GM06990 (cell line): Measurements from ENCODE around the gene ATP6V0B.

Experiments used
- DNase-seq: peaks from one replicate; pipeline ENCODE4 v3.0.0-alpha.2; 2011; ENCODE audit not compliant: insufficient read length; ENCODE audit errors: extremely low read depth
- H3K27me3 ChIP-seq: replicated peaks from 2 replicates; pipeline ENCODE4 v1.6.0; 2011; ENCODE audit warnings: low read length; ENCODE audit not compliant: control insufficient read depth, insufficient read depth
- H3K36me3 ChIP-seq: 2 replicates; pipeline ENCODE4 v1.5.1; 2011; ENCODE audit warnings: low read length; ENCODE audit not compliant: control insufficient read depth, insufficient read depth
- H3K4me3 ChIP-seq: replicated peaks from 2 replicates; pipeline ENCODE4 v1.5.1; 2011; ENCODE audit warnings: low read depth, mild to moderate bottlenecking, control low read depth, low read length
- TF ChIP-seq, protein P1 (sequence below): IDR thresholded peaks from 2 replicates; pipeline ENCODE4 v1.5.1; 2011; ENCODE audit warnings: low read length, control low read depth, mild to moderate bottlenecking, inconsistent platforms; ENCODE audit not compliant: insufficient read depth, poor library complexity, severe bottlenecking

The ATP6V0B gene

DNA sequence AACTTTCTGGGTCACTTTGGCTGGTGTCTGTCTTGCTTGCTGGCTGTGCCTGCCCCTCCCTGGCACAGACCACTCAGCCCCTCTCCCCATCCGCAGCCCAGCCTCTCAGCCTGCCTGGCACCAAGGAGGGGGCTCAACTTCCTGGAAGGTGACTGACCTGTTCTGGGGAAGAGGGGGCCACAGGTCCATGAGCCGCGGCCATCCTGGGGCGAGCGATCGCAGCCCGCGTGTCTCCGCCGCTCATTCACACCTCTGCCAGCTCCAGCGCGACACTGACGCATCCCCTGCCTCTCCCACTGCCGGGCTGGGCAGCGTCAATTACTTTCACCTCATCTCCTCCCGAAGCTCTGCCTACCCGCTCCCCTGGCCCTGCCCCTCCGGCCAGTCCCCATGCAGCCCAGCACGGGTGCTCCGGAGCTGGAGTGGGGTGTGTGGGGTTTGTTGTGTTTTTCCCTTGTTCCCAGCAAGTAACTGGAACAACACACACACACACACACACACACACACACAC lies 42.2 kb downstream of the ATP6V0B start:
- H3K36me3 ChIP-seq = no peaks in the 10 kb centered on the region
- H3K27me3 ChIP-seq = no peaks in the 10 kb centered on the region; the same call in 1 of the 2 replicates
- DNase-seq = no peak
- no peak overlapping the region for H3K4me3 ChIP-seq
- TF ChIP-seq, protein P1, sequence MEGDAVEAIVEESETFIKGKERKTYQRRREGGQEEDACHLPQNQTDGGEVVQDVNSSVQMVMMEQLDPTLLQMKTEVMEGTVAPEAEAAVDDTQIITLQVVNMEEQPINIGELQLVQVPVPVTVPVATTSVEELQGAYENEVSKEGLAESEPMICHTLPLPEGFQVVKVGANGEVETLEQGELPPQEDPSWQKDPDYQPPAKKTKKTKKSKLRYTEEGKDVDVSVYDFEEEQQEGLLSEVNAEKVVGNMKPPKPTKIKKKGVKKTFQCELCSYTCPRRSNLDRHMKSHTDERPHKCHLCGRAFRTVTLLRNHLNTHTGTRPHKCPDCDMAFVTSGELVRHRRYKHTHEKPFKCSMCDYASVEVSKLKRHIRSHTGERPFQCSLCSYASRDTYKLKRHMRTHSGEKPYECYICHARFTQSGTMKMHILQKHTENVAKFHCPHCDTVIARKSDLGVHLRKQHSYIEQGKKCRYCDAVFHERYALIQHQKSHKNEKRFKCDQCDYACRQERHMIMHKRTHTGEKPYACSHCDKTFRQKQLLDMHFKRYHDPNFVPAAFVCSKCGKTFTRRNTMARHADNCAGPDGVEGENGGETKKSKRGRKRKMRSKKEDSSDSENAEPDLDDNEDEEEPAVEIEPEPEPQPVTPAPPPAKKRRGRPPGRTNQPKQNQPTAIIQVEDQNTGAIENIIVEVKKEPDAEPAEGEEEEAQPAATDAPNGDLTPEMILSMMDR = no peak

DNA sequence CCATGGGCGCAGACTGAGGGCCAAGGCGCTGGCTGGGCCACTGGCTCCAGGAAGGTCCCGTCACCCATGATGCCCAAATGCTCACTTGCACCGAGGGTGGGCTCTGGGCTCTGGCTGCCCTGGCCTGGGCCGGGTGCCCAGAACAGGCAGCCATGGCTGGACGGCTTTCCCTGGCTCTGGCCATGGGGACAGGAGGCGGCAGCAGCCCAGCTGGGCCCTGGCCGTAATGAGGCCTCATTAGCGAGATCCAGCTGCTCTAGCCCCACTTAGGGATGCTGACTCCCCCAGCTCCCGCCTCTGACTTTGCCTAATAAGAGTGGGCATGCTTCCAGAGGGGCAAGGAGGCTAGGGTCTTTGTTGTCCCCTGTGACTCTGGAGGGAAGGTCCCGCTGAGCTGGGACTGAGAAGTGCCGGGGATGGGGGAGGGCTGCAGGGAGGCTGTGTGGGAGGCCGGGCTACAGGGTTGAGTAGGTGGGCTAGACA lies 44.7 kb downstream of the ATP6V0B start:
- no peak for DNase-seq
- H3K36me3 ChIP-seq = no peaks in the 10 kb centered on the region
- TF ChIP-seq, protein P1 = no peak
- H3K27me3 ChIP-seq = no peaks in the 10 kb centered on the region; the same call in 1 of the 2 replicates
- no peak overlapping the region for H3K4me3 ChIP-seq

DNA sequence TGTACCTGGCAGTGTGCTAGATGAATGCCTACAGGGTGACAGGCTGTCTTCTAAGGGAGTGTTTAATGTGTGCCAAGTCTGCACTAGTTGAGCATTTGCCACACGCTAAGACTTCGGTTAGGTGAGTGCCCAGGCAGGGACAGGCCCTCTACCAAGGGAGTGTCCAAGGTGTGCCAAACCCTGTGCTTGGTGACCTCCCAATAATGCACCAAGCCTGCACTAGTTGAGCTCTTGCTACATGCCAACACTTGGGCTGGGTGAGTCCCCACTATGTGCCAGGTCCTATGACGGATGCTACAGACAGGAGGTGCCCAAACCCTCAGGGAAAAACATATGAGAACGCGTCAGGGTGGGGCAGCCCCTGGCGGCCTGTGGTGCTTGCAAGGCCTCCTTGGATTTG lies 45.7 kb downstream of the ATP6V0B start:
- H3K36me3 ChIP-seq = no peaks in the 10 kb centered on the region

DNA sequence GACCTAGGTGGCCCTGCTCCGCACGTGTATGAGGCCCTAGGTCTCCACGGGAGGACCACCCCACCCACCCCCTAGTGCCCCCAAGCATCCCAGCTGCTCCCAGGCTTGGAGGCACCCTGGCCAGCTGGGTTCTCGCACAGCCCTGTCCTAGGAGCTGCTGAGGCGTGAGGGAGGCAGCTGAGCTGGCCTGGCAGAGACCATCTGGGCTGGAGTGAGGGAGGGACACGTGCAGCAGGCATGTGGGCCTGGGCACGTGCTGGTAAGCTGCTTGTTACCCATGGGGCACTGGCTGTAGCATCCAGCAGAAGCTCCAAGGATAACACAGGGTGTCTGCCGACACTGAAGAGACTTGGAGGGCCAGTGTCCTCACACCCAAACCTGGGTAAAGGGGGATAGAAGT lies 46.4 kb downstream of the ATP6V0B start:
- no peak for DNase-seq
- TF ChIP-seq, protein P1 = no peak
- H3K36me3 ChIP-seq = no peaks in the 10 kb centered on the region
- H3K27me3 ChIP-seq = no peaks in the 10 kb centered on the region; the same call in 1 of the 2 replicates
- no peak overlapping the region for H3K4me3 ChIP-seq

More for the DNA sequence above, 45.7 kb downstream of the ATP6V0B start:
- H3K4me3 ChIP-seq = no peak overlapping the region
- DNase-seq = no peak
- TF ChIP-seq, protein P1 = no peak
- H3K27me3 ChIP-seq = no peaks in the 10 kb centered on the region; the same call in 1 of the 2 replicates

DNA sequence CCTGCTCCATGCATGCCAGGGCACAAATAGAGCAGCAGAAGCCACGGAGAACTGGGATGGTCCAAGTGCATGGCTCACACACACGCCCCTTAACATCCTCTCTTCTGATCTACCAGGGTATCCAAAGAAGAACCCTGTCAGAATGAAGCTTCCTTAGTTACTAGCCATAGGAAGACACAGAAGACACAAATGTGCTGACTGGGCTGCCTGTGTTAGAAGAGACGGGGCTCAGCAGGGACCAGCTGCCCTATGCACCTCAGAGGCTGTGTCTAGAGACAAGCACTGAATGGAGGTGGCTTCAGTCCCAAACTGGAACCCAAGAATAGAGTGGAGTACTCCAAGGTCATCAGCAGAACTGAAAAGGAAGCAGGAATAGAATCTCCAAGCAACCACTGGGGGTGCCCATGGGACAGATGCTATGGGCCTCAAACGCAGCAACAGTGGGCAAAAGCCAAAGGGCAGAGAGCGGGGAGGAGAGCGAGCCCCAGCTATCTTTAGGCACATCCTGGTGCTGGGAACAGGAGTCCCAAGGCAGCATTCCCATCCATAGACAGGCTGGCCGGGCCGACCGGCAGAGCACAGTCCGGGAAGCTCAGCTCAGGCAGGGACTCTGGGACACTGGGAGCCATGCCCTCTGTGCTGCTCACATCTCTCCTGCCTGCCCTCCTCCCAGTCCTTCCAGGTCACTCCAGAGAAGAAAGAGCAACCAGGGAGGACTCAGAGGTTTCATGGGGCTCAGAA lies 47.0 kb downstream of the ATP6V0B start:
- Histone ChIP-seq H3K4me3 (no peak overlapping the region), H3K36me3 (no peaks in the 10 kb centered on the region), H3K27me3 (no peaks in the 10 kb centered on the region; the same call in 1 of the 2 replicates)
- TF ChIP-seq, protein P1 = no peak
- DNase-seq = no peak
